MG63 (cell line): ENCODE results near the gene MAP3K14. TPM values are rescaled to one million over a fixed set of nuclear protein-coding genes. Genes with fewer than 3 reads are reported as not detected.

Experiments
- DNase-seq: peaks from one replicate; pipeline ENCODE4 v3.0.0-alpha.2; 2020
- H3K27me3 ChIP-seq: fragments of 250-450 bp; sonication (Bioruptor Pico); 2 replicates; pipeline ENCODE4 v1.5.1; 2020; ENCODE audit warnings: mild to moderate bottlenecking, moderate library complexity
- H3K36me3 ChIP-seq: fragments of 250-450 bp; sonication (Bioruptor Pico); 2 replicates; pipeline ENCODE4 v1.5.1; 2020; ENCODE audit warnings: mild to moderate bottlenecking, moderate library complexity
- H3K4me3 ChIP-seq: fragments of 250-450 bp; sonication (Bioruptor Pico); 2 replicates; pipeline ENCODE4 v1.5.1; 2020; ENCODE audit warnings: mild to moderate bottlenecking, moderate library complexity
- H3K9me3 ChIP-seq: fragments of 250-450 bp; sonication (Bioruptor Pico); 2 replicates; pipeline ENCODE4 v1.5.1; 2020; ENCODE audit warnings: mild to moderate bottlenecking, moderate library complexity
- total RNA-seq: library from RNA; depleted of rRNA; stranded (reverse); fragments of >200 nt; shearing (Covaris generic); gene quantifications from 2 replicates; pipeline ENCODE4 v1.2.3, GENCODE V29; 2014; ENCODE audit warnings: low replicate concordance

The MAP3K14 gene
- total RNA-seq, 1 experiment from 2014 or later: 13.4 TPM

GRCh38 chr17:45230410-45230786, 86.4 kb downstream of the MAP3K14 start:
- H3K36me3 ChIP-seq: no peaks in the 10 kb centered on the region
- no peaks in the 10 kb centered on the region for H3K27me3 ChIP-seq
- no peaks in the 10 kb centered on the region for H3K9me3 ChIP-seq
- no peak overlapping the region for H3K4me3 ChIP-seq
- DNase-seq: no peak

- Histone ChIP-seq H3K27me3 (no peaks in the 10 kb centered on the region), H3K9me3 (no peaks in the 10 kb centered on the region), H3K4me3 (no peak overlapping the region), H3K36me3 (no peaks in the 10 kb centered on the region)
- no peak for DNase-seq
Measured at GRCh38 chr17:45229681-45230409, 87.0 kb downstream of the MAP3K14 start.

- DNase-seq: peak; percentile 91
- no peaks in the 10 kb centered on the region for H3K9me3 ChIP-seq
- H3K4me3 ChIP-seq: no peak overlapping the region
- H3K27me3 ChIP-seq: no peaks in the 10 kb centered on the region
- no peaks in the 10 kb centered on the region for H3K36me3 ChIP-seq
Measured at GRCh38 chr17:45228763-45229539, 87.9 kb downstream of the MAP3K14 start.

- Histone ChIP-seq H3K9me3 (no peaks in the 10 kb centered on the region), H3K4me3 (no peak overlapping the region), H3K27me3 (no peaks in the 10 kb centered on the region), H3K36me3 (no peaks in the 10 kb centered on the region)
- no peak for DNase-seq
Measured at GRCh38 chr17:45227926-45228762, 88.7 kb downstream of the MAP3K14 start.

- H3K9me3 ChIP-seq: no peaks in the 10 kb centered on the region
- no peak for DNase-seq
- H3K27me3 ChIP-seq: no peaks in the 10 kb centered on the region
- H3K4me3 ChIP-seq: no peak overlapping the region
- no peaks in the 10 kb centered on the region for H3K36me3 ChIP-seq
Measured at GRCh38 chr17:45227101-45227925, 89.5 kb downstream of the MAP3K14 start.

- DNase-seq: no peak
- Histone ChIP-seq H3K27me3 (no peaks in the 10 kb centered on the region), H3K36me3 (no peaks in the 10 kb centered on the region), H3K9me3 (no peaks in the 10 kb centered on the region), H3K4me3 (no peak overlapping the region)
Measured at GRCh38 chr17:45226576-45226975, 90.2 kb downstream of the MAP3K14 start.

GRCh38 chr17:45225964-45226530, 90.8 kb downstream of the MAP3K14 start:
- Histone ChIP-seq H3K27me3 (no peaks in the 10 kb centered on the region), H3K9me3 (no peaks in the 10 kb centered on the region), H3K4me3 (no peak overlapping the region), H3K36me3 (no peaks in the 10 kb centered on the region)
- no peak for DNase-seq

- Histone ChIP-seq H3K36me3 (no peaks in the 10 kb centered on the region), H3K27me3 (no peaks in the 10 kb centered on the region), H3K4me3 (no peak overlapping the region), H3K9me3 (no peaks in the 10 kb centered on the region)
- DNase-seq: peak; percentile 75
Measured at GRCh38 chr17:45225051-45225700, 91.6 kb downstream of the MAP3K14 start.

GRCh38 chr17:45224671-45225050, 92.2 kb downstream of the MAP3K14 start:
- H3K4me3 ChIP-seq: no peak overlapping the region
- no peak for DNase-seq
- H3K9me3 ChIP-seq: no peaks in the 10 kb centered on the region
- H3K27me3 ChIP-seq: no peaks in the 10 kb centered on the region
- no peaks in the 10 kb centered on the region for H3K36me3 ChIP-seq

GRCh38 chr17:45223539-45224528, 93.0 kb downstream of the MAP3K14 start:
- Histone ChIP-seq H3K9me3 (no peaks in the 10 kb centered on the region), H3K27me3 (no peaks in the 10 kb centered on the region), H3K4me3 (no peak overlapping the region), H3K36me3 (no peaks in the 10 kb centered on the region)
- DNase-seq: no peak

- no peaks in the 10 kb centered on the region for H3K27me3 ChIP-seq
- no peaks in the 10 kb centered on the region for H3K9me3 ChIP-seq
- no peak overlapping the region for H3K4me3 ChIP-seq
- no peaks in the 10 kb centered on the region for H3K36me3 ChIP-seq
- DNase-seq: no peak
Measured at GRCh38 chr17:45222996-45223538, 93.8 kb downstream of the MAP3K14 start.

- Histone ChIP-seq H3K27me3 (no peaks in the 10 kb centered on the region), H3K4me3 (peak overlapping the region; percentile 26), H3K9me3 (no peaks in the 10 kb centered on the region), H3K36me3 (no peaks in the 10 kb centered on the region)
- DNase-seq: no peak
Measured at GRCh38 chr17:45222289-45222995, 94.4 kb downstream of the MAP3K14 start.

GRCh38 chr17:45222014-45222288, 94.9 kb downstream of the MAP3K14 start:
- Histone ChIP-seq H3K4me3 (no peak overlapping the region; the same call in 1 of the 2 replicates), H3K9me3 (no peaks in the 10 kb centered on the region), H3K27me3 (no peaks in the 10 kb centered on the region), H3K36me3 (no peaks in the 10 kb centered on the region)
- DNase-seq: no peak
